Measurements from ENCODE around the gene LRRIQ4. TPM values are rescaled to one million over a fixed set of nuclear protein-coding genes. Genes with fewer than 3 reads are reported as not detected.

The LRRIQ4 gene
- total and polyA plus RNA-seq, 7 experiments from 2014 or later: 0.12 TPM; not detected in 6

DNA sequence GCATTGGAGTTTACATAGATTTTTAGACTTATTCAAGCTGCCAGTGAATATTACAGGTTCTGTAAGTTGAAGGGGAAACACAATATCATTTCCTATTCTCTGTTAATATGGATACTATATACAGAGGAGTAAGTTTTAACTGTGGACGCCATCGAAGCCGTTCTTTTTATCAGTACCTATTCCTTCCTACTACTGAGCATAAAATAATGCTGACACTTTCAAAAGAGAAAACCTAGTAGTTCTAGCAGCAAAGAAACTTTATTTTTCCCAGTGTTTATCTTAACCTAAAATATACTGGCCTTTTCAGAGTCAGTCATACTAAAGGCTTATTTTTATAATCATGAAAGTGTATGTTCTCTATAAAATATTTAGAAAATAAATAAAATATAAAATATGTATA lies 42.8 kb downstream of the LRRIQ4 start:
- ATAC-seq (no peak), DNase-seq (no peak)
- H3K4me1 Mint-ChIP-seq: no peaks in the 10 kb centered on the region
- H3K36me3 Mint-ChIP-seq: no peaks in the 10 kb centered on the region
- Histone ChIP-seq H3K27ac (ENCODE audit: low read depth, low read length) (no peak overlapping the region), H3K36me3 (ENCODE audit: control insufficient read depth in 2 of 3, insufficient read depth in 3 of 3, low read length in 3 of 3) (no peaks in the 10 kb centered on the region), H3K27me3 (ENCODE audit: control insufficient read depth in 2 of 2, insufficient read depth in 2 of 2, low read length in 2 of 2) (no peaks in the 10 kb centered on the region), H3K4me3 (ENCODE audit: low read length) (no peak overlapping the region), H3K4me1 (ENCODE audit: control insufficient read depth in 2 of 2, insufficient read depth in 2 of 2, low read length in 2 of 2) (no peaks in the 10 kb centered on the region), H3K9me3 (ENCODE audit: control insufficient read depth in 2 of 3, low read length in 3 of 3) (no peaks in the 10 kb centered on the region)
- intact Hi-C loops (cut with micrococcal nuclease): no loop called here
- ChIA-PET CTCF (no interaction called here), POLR2A (interaction anchor here (0.6 kb wide), 1 partner anchor 138 kb away, joined by 3 read pairs; no protein-coding TSS in a partner anchor)
- no peak overlapping the region for H3K27ac Mint-ChIP-seq
- H3K9me3 Mint-ChIP-seq: peaks cover 0 to 1% (median 0%) of the 10 kb centered on the region in 11 donors
- no peak overlapping the region for H3K4me3 Mint-ChIP-seq
- peaks cover 5 to 28% (median 8%) of the 10 kb centered on the region in 5 donors for H3K27me3 Mint-ChIP-seq

DNA sequence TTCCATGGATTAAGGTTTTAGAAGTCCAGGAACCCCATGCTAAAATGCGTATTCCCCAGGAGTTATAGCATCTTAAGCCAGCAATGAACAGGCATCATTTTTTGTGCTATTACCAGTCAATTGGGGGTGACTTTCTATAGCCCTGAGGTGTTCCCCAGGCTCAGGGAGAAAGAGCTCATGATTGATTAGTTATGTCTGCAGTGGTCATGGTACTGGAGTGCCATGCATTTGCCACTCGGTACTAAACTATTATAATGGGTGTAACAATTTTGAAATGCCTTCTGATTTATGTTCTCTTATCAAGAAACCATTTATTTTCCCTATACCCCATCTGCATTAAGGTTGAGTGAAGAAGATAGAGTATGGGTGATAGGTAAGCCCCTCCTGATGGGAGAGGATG lies 45.1 kb downstream of the LRRIQ4 start:
- Histone ChIP-seq H3K4me3 (ENCODE audit: low read length) (no peak overlapping the region), H3K27ac (ENCODE audit: low read depth, low read length) (no peak overlapping the region), H3K9me3 (ENCODE audit: control insufficient read depth in 2 of 3, low read length in 3 of 3) (no peaks in the 10 kb centered on the region), H3K27me3 (ENCODE audit: control insufficient read depth in 2 of 2, insufficient read depth in 2 of 2, low read length in 2 of 2) (no peaks in the 10 kb centered on the region), H3K4me1 (ENCODE audit: control insufficient read depth in 2 of 2, insufficient read depth in 2 of 2, low read length in 2 of 2) (no peaks in the 10 kb centered on the region), H3K36me3 (ENCODE audit: control insufficient read depth in 2 of 3, insufficient read depth in 3 of 3, low read length in 3 of 3) (no peaks in the 10 kb centered on the region)
- peaks cover 0 to 5% (median 0%) of the 10 kb centered on the region in 7 donors for H3K4me1 Mint-ChIP-seq
- no peaks in the 10 kb centered on the region for H3K36me3 Mint-ChIP-seq
- intact Hi-C loops (cut with micrococcal nuclease): no loop called here
- no peak for ATAC-seq
- peaks cover 0 to 1% (median 0%) of the 10 kb centered on the region in 11 donors for H3K9me3 Mint-ChIP-seq
- ChIA-PET CTCF (interaction anchor here (0.5 kb wide), 1 partner anchor 147 kb away, joined by 4 read pairs; no protein-coding TSS in a partner anchor), POLR2A (interaction anchor here (0.5 kb wide), 1 partner anchor 20 kb away, joined by 4 read pairs; no protein-coding TSS in a partner anchor)
- no peak for DNase-seq
- H3K4me3 Mint-ChIP-seq: no peak overlapping the region
- H3K27me3 Mint-ChIP-seq: peaks cover 5 to 33% (median 8%) of the 10 kb centered on the region in 5 donors
- H3K27ac Mint-ChIP-seq: no peak overlapping the region

DNA sequence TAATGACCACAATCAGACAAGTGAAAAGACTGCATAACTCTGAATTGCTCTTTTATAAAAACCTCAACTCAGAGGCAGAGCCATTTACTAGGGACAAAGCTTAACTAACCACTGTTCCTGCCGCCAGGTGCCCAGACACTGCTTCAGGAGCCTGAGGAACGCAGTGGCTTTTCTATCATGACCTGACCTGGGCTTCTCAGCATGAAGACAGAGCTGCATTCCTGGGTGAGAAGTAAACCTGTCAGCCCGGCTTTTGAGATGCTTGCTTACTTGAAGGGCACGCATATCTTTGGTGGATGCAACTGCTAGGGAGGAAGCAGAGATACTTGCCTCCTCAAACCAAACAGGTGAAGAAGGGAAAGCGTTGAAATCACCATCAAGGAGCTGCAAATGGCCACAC lies 49.2 kb downstream of the LRRIQ4 start:
- peaks cover 6 to 22% of the 10 kb centered on the region in 2 donors for H3K4me1 ChIP-seq (ENCODE audit: control insufficient read depth in 2 of 2, insufficient read depth in 2 of 2, low read length in 2 of 2)
- H3K27me3 ChIP-seq (ENCODE audit: control insufficient read depth in 2 of 2, insufficient read depth in 2 of 2, low read length in 2 of 2): no peaks in the 10 kb centered on the region
- no peak for ATAC-seq
- H3K4me3 Mint-ChIP-seq: no peak overlapping the region
- peak overlapping the region in 1 of 9 donors; percentile 8 for H3K27ac Mint-ChIP-seq
- no peak overlapping the region for H3K4me3 ChIP-seq (ENCODE audit: low read length)
- no peaks in the 10 kb centered on the region for H3K9me3 Mint-ChIP-seq
- no peak overlapping the region for H3K27ac ChIP-seq (ENCODE audit: low read depth, low read length)
- ChIA-PET POLR2A (interaction anchor here (0.7 kb wide), 1 partner anchor 121 kb away, joined by 3 read pairs; no protein-coding TSS in a partner anchor), CTCF (interaction anchor here (0.8 to 1.8 kb wide), 8 partner anchors 10 to 192 kb away, joined by 3 to 12 read pairs (median 6); no protein-coding TSS in a partner anchor)
- H3K36me3 ChIP-seq (ENCODE audit: control insufficient read depth in 2 of 3, insufficient read depth in 3 of 3, low read length in 3 of 3): no peaks in the 10 kb centered on the region
- H3K9me3 ChIP-seq (ENCODE audit: control insufficient read depth in 2 of 3, low read length in 3 of 3): no peaks in the 10 kb centered on the region
- peaks cover 0 to 1% (median 0%) of the 10 kb centered on the region in 5 donors for H3K36me3 Mint-ChIP-seq
- H3K4me1 Mint-ChIP-seq: peaks cover 19 to 37% (median 26%) of the 10 kb centered on the region in 7 donors
- H3K27me3 Mint-ChIP-seq: peaks cover 0 to 26% (median 7%) of the 10 kb centered on the region in 5 donors
- intact Hi-C loops (cut with micrococcal nuclease): loop anchor here (2.0 to 10.0 kb wide), 8 partner anchors 50 to 950 kb away; partner anchors contain the start of genes CLDN11 (in 1 of the 2), GPR160 (in 1 of the 2), LRRC34 (in 1 of the 2) and LRRIQ4 (in 1 of the 2)
- DNase-seq: no peak

DNA sequence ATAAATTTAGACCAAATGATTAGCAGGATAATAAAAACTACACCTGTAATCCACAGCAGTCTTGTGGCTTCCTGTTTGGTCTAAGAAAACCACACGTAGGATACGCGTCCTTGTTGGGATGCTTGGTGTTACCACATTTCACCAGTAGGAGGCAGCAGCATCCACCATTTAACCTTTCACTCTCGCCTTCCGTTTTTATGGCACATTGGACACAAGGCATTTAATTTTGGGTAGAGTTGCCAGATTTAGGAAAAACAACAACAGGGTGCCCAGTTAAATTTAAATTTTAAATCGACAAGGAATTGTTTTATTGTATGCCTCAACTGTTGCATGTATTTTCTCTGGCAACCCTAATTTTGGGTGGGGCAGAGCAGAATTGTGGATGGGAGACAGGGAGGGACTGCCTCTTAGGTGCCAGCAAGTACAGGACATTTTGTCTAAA lies 50.8 kb downstream of the LRRIQ4 start:
- Histone ChIP-seq H3K27ac (ENCODE audit: low read depth, low read length) (no peak overlapping the region), H3K36me3 (ENCODE audit: control insufficient read depth in 2 of 3, insufficient read depth in 3 of 3, low read length in 3 of 3) (no peaks in the 10 kb centered on the region), H3K4me1 (ENCODE audit: control insufficient read depth in 2 of 2, insufficient read depth in 2 of 2, low read length in 2 of 2) (peaks cover 6 to 22% of the 10 kb centered on the region in 2 donors), H3K9me3 (ENCODE audit: control insufficient read depth in 2 of 3, low read length in 3 of 3) (no peaks in the 10 kb centered on the region), H3K4me3 (ENCODE audit: low read length) (no peak overlapping the region), H3K27me3 (ENCODE audit: control insufficient read depth in 2 of 2, insufficient read depth in 2 of 2, low read length in 2 of 2) (no peaks in the 10 kb centered on the region)
- H3K9me3 Mint-ChIP-seq: no peaks in the 10 kb centered on the region
- peak; percentile 87 for ATAC-seq
- peaks cover 0 to 14% (median 0%) of the 10 kb centered on the region in 5 donors for H3K27me3 Mint-ChIP-seq
- H3K36me3 Mint-ChIP-seq: peaks cover 0 to 1% (median 0%) of the 10 kb centered on the region in 5 donors
- peaks cover 19 to 38% (median 27%) of the 10 kb centered on the region in 7 donors for H3K4me1 Mint-ChIP-seq
- peak overlapping the region in 4 of 10 donors; percentile 3 to 58 (median 38) for H3K4me3 Mint-ChIP-seq
- POLR2A ChIA-PET: interaction anchor here (0.6 to 5.9 kb wide), 4 partner anchors 103 to 572 kb away, joined by 3 to 55 read pairs (median 3); partner anchors contain the start of gene SEC62
- intact Hi-C loops (cut with micrococcal nuclease): loop anchor here (1.0 to 10.0 kb wide), 16 partner anchors 51 to 949 kb away; partner anchors contain the start of genes SEC62 (in 2 of the 2), CLDN11 (in 1 of the 2), GPR160 (in 1 of the 2) and LRRC34 (in 1 of the 2)
- DNase-seq: peak; percentile 29 to 77 (median 67)
- peak overlapping the region in 6 of 9 donors; percentile 42 to 98 (median 52) for H3K27ac Mint-ChIP-seq
- CTCF ChIA-PET: interaction anchor here (0.7 to 2.9 kb wide), 17 partner anchors 12 to 592 kb away, joined by 3 to 16 read pairs (median 4); partner anchors contain the start of gene SEC62

DNA sequence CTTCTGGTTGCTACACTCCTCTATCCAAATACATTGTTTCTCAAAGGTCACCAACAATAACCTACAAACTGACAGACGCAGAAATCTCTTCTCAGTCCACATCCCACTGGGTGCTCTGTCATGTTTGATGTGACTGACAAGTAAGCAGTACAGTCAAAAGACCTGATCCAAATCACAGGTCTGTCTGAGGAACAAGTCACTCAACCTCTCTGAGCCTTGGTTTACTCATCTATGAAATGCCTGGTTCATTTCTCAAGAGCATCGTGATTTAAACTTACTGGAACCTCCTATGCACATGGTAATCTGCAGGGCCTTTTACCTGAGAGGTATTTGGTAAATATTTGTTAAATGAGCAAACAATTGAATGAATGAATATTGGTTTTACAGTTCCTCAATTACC lies 51.6 kb downstream of the LRRIQ4 start:
- no peak for ATAC-seq
- Histone ChIP-seq H3K27ac (ENCODE audit: low read depth, low read length) (no peak overlapping the region), H3K4me3 (ENCODE audit: low read length) (no peak overlapping the region), H3K36me3 (ENCODE audit: control insufficient read depth in 2 of 3, insufficient read depth in 3 of 3, low read length in 3 of 3) (no peaks in the 10 kb centered on the region), H3K27me3 (ENCODE audit: control insufficient read depth in 2 of 2, insufficient read depth in 2 of 2, low read length in 2 of 2) (no peaks in the 10 kb centered on the region), H3K4me1 (ENCODE audit: control insufficient read depth in 2 of 2, insufficient read depth in 2 of 2, low read length in 2 of 2) (peaks cover 6 to 22% of the 10 kb centered on the region in 2 donors), H3K9me3 (ENCODE audit: control insufficient read depth in 2 of 3, low read length in 3 of 3) (no peaks in the 10 kb centered on the region)
- peaks cover 19 to 42% (median 27%) of the 10 kb centered on the region in 7 donors for H3K4me1 Mint-ChIP-seq
- ChIA-PET POLR2A (interaction anchor here (0.7 to 5.9 kb wide), 6 partner anchors 102 to 571 kb away, joined by 3 to 55 read pairs (median 3); partner anchors contain the start of gene SEC62), CTCF (interaction anchor here (0.6 to 2.9 kb wide), 14 partner anchors 11 to 566 kb away, joined by 3 to 16 read pairs (median 3); partner anchors contain the start of gene SEC62)
- H3K9me3 Mint-ChIP-seq: no peaks in the 10 kb centered on the region
- peak overlapping the region in 4 of 10 donors; percentile 0 to 58 (median 44) for H3K4me3 Mint-ChIP-seq
- peaks cover 0 to 1% (median 0%) of the 10 kb centered on the region in 5 donors for H3K36me3 Mint-ChIP-seq
- intact Hi-C loops (cut with micrococcal nuclease): loop anchor here (5.0 to 10.0 kb wide), 6 partner anchors 52 to 948 kb away; partner anchors contain the start of genes CLDN11 (in 1 of the 2), GPR160 (in 1 of the 2), LRRC34 (in 1 of the 2) and LRRIQ4 (in 1 of the 2)
- DNase-seq: no peak
- peaks cover 0 to 11% (median 0%) of the 10 kb centered on the region in 5 donors for H3K27me3 Mint-ChIP-seq
- H3K27ac Mint-ChIP-seq: peak overlapping the region in 4 of 9 donors; percentile 67 to 98 (median 90)

DNA sequence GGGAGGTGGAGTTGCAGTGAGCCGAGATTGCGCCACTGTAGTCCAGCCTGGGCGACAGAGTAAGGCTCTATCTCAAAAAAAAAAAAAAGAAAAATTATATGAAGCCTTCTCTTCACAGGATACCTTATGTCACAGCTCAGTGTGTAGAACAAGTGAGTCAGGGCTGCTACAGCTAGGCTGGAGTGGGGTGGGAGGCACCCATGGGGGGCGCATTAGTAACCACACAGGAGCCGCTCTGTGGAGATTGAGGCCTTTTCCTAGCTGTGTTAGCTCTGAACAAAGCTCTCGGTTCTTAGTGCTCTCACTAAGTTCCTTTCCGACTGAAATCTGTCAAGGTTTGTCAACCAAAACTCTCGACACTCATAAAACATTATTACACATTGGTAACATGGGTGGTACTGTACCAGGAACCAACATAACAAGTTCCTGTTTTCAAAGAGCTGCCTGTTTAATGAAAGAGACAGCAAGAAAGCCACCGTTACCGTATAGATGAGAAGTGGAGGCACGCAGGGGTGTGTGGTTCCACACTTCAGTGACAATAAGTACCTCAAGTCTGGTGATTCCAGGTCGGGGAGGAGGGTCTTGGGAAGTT lies 52.6 kb downstream of the LRRIQ4 start:
- Mint-ChIP-seq H3K4me1 (peaks cover 23 to 50% (median 34%) of the 10 kb centered on the region in 7 donors), H3K4me3 (peak overlapping the region in 9 of 10 donors; percentile 63 to 83 (median 76)), H3K27me3 (peaks cover 0 to 9% (median 0%) of the 10 kb centered on the region in 5 donors), H3K9me3 (peaks cover 0 to under 1% (median 0%) of the 10 kb centered on the region in 11 donors), H3K27ac (peak overlapping the region; percentile 19 to 99 (median 96)), H3K36me3 (peaks cover 0 to 1% (median 0%) of the 10 kb centered on the region in 5 donors)
- H3K9me3 ChIP-seq (ENCODE audit: control insufficient read depth in 2 of 3, low read length in 3 of 3): no peaks in the 10 kb centered on the region
- ChIA-PET POLR2A (interaction anchor here (0.6 to 5.9 kb wide), 14 partner anchors 12 to 1003 kb away, joined by 3 to 55 read pairs (median 3); partner anchors contain the start of gene SEC62), CTCF (interaction anchor here (0.6 to 1.9 kb wide), 11 partner anchors 10 to 492 kb away, joined by 3 to 7 read pairs (median 3); no protein-coding TSS in a partner anchor)
- DNase-seq (peak in 7 of 9 donors; percentile 15 to 58 (median 53)), ATAC-seq (peak; percentile 74)
- H3K27ac ChIP-seq (ENCODE audit: low read depth, low read length): peak overlapping the region; percentile 45
- H3K27me3 ChIP-seq (ENCODE audit: control insufficient read depth in 2 of 2, insufficient read depth in 2 of 2, low read length in 2 of 2): no peaks in the 10 kb centered on the region
- H3K36me3 ChIP-seq (ENCODE audit: control insufficient read depth in 2 of 3, insufficient read depth in 3 of 3, low read length in 3 of 3): no peaks in the 10 kb centered on the region
- peak overlapping the region; percentile 2 for H3K4me3 ChIP-seq (ENCODE audit: low read length)
- peaks cover 6 to 22% of the 10 kb centered on the region in 2 donors for H3K4me1 ChIP-seq (ENCODE audit: control insufficient read depth in 2 of 2, insufficient read depth in 2 of 2, low read length in 2 of 2)
- intact Hi-C loops (cut with micrococcal nuclease): loop anchor here (1.0 to 10.0 kb wide), 4 partner anchors 92 to 1042 kb away; partner anchors contain the start of genes CLDN11 (in 1 of the 2), EIF5A2 (in 1 of the 2) and MYNN (in 1 of the 2)

All from naive thymus-derived CD4-positive, alpha-beta T cell (primary cell).